ENCODE data around the gene KRT86. TPM values are rescaled to one million over a fixed set of nuclear protein-coding genes. Genes with fewer than 3 reads are reported as not detected.
A peak's percentile ranks its signal among the peaks of the same experiment; 100 is the strongest.
"Not testable (repeated sequence)": the region's sequence is repeated elsewhere in the genome, so short reads cannot be mapped to it uniquely, and the experiment has no call there.

KRT86 gene
- polyA plus RNA-seq, 1 donor, result 0.33 TPM

DNA sequence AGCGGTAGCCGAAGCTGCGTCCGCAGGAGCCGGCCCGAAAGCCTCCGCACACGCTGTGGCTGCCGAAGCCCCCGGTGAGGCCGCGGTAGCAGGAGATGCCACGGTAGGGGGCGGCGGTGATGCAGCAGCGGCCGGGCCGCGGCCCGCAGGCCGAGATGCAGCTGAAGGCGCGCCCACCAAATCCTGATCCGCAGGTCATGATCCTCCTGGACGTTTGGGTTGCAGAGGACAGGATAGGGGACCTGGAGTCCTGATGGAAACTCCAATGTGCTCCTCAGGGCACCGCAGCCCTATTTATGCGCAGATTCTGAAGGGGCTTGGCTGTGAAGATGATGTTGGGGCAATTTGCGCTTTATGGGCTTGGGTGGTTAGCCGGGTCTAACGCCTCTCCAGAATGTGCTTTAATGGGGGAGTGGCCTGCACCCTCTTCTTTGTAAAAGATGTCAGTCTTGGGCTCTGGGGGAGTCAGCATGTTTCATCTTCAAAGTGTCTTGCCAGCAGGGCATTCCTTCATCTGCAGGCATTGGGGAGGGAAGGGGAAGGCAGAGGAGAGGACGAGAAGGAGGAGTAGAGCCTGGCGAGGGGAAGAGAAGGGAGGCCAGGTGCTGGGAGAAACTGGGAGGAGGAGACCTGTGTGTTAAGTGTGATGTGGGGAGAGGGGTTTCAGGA, 17.0 kb downstream of the KRT86 start, which contains the start of gene KRT81:
TSS of gene KRT81 (minus strand) at position 268 of the 669 bp plus-strand sequence. CDS start at position 199, 69 bp downstream.
- DNase-seq (ENCODE audit: low read depth), result no peak

DNA sequence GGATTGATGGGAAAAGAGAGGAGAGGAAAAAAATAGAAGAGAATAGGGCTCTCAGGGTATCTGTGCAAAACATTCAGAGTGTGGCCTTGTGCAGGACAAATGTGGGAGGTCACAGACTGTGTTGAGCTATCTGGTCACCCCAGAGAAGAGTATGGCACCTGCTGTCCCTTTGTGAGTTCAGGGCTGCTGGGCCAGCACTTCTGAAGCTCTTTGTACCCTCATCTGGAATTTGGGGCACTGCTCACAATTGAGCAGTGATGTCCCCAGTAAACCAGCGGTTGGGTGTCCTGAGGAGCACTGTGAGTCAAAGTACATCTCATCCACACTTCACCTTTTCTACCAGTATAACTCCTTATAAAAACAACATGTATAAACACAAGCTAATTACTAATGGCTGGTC, 19.5 kb downstream of the KRT86 start:
- no peak for DNase-seq (ENCODE audit: low read depth)

DNA sequence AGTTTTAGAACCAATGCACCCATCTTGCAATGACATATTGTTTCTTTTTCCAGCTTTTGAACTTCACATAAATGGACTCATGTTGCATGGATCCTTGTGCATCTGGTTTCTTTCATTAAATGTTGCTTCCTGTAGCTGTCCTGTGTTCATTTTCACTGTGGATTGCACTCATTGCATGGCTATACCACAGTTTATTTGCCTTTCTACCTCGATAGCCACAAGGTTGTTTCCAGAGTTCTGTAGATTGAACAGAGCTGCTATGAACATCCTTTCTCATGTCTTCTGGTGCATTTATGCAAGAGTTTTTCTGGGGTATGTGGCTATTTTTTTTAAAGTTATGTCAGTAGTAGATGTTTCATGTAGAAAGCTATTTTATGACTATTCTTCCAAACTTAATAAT, 20.4 kb downstream of the KRT86 start:
- no peak for DNase-seq (ENCODE audit: low read depth)

DNA sequence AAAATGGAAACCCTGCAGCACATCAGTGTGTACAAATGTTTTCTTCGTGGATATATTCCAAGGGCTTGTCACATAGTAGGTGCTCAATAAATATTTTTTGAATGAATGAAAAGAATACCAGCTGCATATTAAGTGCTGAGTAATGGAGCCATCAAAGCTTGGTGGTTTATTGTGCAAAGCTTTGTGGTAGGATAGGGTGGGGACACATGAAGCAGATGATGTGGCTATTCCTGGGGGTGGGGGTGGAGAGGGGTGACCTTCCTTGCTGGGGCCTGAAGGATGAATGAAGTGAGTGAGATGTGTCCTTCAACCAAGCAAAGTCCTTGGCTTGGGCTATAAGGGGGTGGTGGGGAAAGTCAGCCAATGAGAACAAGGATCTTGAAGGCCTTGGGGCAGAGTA, 21.2 kb downstream of the KRT86 start:
- no peak for DNase-seq (ENCODE audit: low read depth)

DNA sequence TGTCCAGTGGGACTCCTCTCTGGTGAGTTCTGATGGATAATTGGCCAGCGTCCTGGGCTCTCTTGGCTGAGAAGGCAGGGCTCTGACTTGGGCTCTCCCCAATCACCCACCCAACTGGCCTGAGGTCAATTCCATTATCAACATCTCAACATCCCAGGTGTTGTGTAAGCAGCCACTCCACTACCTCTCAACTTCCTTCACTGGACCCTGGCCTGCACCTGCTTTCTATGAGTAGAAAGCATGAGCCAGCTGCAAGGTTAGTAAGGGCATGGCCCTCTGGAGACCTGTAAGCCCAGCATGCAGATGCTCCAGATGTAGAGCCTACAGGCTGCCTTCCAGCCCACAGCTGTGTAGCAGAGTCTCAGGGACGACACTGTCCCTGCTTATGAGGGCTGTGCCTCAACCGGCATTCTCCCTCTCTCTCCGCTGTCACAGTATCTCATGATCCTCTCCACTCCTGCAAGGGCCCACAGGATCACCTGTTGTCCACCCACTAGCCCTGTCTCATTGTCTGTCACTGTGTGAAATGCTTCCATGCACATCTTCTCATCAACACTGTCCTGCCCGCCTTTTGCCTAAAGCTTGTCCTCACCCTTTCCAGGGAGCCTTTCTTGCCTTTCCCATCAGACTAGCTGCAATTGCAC, 22.2 kb downstream of the KRT86 start:
- DNase-seq (ENCODE audit: low read depth), result no peak

DNA sequence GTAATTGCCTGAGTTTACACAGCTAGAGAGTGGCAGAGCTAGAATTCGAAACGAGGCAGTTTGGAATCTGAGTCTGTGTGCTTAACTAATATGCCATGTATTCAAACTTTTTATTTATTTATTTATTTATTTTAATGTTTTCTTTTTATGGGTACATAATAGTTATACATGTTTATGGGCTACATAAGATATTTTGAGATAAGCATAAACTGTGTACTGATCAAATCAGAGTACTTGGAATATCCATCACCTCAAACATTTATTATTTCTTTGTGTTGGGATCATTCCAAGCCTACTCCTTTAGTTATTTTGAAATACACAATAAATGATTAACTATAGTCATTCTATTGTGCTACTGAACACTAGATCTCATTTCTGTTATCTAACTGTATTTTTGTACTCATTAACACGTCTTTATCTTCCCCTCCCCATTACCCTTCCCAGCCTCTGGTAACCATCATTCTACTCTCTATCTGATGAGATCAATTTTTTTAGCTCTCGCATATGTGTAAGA, 24.3 kb downstream of the KRT86 start:
- no peak for DNase-seq (ENCODE audit: low read depth)

DNA sequence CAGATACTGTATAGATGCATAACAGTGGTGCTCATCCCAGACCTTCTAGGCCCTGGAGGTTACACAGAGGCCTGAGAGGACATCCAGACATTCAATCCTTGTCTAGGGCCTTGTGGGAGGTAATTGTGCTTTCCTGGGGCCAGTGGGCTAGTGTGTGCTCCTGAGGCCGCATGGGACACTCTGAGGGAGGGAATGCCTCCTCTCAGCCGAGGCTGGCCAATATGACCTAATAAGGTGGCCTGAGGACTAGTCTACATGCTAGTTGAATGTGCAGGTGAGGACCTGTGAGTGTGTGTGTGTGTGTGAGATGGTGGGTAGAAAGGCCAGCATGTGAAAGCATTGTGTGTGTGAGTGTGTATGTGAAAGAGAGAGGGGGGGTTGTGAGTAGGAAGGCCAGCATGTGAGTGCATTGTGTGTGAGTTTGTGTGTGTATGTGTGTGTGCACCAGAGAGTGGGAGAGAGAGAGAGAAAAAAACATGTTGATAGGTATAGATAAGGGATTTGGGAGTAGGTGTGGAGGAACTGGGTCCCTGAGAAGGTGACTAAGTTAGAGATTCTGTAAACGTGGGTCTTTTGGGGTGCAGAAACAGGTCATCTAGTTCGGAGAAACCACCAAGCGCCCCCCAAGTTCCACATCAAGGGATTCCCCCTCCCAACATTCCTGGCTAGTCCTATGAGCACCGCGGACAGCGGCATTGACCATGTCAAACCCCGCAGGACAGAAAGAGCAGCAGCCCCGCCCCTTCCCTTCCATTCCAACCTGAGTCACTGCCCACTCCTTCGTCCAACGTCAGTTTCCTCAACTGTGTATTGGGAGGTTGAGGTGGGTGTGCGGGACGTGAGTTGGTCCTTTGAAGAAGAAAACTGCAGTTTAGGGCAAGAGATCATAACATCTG, 26.6 kb downstream of the KRT86 start:
- no peak for DNase-seq (ENCODE audit: low read depth)

DNA sequence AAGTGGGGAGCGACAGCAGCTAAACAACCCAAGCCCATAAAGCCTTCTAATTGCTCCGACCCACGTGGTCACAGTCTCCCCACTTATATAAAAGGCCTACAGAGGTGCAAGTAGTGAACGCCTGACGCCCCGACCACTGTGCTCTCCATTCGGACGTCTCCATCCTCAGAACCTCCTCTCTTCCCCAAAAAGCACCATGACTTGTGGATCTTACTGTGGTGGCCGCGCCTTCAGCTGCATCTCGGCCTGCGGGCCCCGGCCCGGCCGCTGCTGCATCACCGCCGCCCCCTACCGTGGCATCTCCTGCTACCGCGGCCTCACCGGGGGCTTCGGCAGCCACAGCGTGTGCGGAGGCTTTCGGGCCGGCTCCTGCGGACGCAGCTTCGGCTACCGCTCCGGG, 27.3 kb downstream of the KRT86 start:
- DNase-seq (ENCODE audit: low read depth), result not testable (repeated sequence)

DNA sequence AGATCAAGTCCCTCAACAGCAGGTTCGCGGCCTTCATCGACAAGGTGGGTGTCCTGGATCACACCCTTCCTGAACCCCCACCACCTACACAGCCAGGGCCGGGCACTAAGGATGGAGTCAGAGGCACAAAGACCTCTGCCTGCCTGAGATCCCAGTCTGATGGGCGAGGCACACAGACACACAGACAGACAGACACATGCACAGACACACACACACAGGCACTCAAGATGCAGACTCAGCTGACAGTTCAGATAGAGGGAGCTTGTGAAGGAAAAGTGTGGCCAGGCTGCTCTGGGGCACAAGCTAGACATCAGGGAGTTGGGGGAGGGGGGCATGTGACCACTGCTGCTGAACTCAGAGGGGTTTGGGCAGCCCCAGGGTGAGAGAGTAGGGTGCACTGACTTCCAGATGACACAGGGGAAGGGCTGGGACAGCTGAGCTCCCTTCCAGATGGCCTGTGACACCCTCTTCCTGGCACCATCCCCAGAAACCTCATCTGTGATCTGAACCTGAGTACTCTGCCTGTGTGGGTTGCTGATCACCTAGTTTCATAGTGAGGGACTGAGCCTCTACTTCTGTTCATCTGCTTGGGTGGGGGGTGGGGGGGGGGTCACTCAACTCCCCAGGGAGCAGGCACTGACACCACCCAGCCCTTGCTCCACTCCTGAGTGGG, 27.9 kb downstream of the KRT86 start:
- not testable (repeated sequence) for DNase-seq (ENCODE audit: low read depth)

DNA sequence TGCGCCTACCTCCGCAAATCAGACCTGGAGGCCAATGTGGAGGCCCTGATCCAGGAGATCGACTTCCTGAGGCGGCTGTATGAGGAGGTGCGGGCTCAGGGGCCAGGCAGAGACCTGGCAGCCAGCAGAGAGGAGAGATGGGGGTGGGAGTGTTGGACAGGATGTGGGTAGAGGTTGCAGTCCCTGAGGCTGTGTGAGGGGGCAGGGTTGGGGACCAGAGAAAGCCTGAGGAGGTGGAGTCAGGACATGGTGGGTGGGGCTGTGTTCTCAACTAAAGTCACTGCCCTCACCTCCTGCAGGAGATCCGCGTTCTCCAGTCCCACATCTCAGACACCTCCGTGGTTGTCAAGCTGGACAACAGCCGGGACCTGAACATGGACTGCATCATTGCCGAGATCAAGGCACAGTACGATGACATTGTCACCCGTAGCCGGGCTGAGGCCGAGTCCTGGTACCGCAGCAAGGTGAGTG, 30.5 kb downstream of the KRT86 start:
- not testable (repeated sequence) for DNase-seq (ENCODE audit: low read depth)

DNA sequence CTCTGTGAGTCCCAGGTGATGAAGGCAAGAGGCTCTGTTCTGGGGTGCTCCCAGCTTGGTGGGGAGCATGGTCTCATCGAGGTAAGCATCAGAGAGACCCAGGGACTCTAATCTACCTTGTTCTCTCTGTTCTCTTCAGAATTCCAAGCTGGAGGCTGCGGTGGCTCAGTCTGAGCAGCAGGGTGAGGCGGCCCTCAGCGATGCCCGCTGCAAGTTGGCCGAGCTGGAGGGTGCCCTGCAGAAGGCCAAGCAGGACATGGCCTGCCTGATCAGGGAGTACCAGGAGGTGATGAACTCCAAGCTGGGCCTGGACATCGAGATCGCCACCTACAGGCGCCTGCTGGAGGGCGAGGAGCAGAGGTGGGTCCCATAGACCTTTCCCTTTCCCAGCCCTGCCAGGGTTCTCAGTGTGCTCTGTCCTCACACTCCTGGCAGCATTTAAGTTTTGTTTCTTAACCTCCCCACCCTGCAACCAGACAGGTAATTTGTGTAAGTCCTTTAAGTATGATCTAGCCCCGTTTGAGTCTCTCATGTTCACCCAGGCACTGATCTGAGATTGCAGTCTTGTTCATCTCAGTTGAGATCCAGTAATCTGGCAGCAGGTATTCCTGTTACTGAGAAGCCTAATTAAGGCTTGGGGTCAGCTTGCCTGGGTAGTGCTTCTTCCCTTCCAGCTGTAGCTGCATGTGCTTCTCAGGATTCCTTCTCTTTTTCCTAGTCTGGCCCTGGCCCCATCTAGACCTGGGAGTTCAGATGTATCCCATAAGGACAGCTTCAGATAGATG, 31.7 kb downstream of the KRT86 start:
- DNase-seq (ENCODE audit: low read depth), result no peak

DNA sequence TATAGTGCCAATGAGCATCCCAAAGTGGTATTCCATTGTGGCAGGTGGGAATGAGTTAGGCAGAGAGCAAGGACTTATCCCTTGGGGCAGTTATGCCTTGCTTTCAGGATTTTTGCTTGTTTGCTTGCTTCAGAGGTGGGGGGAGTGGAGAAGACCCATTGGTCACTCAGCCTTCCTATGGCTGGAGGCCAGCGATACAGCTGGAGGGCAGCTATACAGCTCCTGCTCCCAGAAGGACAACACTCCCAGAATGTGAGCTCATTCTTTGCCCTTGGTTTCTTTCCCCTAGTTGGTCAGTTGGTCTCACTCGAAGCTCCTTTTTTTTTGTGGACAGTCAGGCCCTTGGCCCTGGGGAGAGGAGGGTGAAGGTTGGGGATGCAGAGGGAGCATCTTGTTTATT, 32.3 kb downstream of the KRT86 start:
- no peak for DNase-seq (ENCODE audit: low read depth)

DNA sequence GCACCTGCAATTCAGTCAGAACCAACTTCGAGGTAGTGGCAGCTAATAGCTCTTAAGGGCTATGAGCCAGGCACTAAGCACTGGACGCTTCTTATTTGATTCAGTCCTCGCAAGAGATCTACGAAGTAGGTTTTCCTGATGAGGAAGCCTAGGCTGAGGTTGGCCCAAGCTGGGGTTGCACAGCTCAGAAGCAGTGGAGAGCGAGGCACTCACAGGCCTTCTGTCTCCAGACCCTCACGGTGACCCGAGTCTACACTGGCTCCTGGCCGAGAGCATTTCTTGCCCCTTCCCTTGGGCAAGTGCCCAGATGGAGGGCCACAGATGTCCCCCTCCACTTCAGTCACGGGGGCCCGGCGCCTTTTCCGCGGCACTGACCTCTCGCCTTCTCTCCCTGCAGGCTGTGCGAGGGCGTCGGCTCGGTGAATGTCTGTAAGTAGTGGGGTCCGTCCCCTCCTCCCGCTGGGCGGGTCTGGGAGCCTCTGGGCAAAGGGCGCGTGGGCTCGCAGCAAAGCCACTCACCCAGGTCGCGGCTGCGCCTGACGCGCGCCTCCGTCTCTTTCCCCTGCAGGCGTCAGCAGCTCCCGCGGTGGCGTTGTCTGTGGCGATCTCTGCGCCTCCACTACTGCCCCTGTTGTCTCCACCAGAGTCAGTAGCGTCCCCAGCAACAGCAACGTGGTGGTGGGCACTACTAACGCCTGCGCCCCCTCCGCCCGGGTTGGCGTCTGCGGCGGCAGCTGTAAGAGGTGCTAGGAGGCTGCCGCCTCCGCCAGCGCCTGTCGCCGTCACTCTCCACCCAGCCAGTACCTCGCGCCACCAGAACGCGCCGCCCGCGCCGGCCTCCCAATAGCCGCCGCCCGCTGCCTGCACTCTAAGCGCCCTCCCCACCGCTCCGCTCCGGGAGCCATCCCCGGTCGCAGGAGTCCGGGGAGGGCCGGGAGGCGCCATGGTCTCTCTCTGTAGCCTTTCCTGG, 33.7 kb downstream of the KRT86 start:
- DNase-seq (ENCODE audit: low read depth), result peak; percentile 9

DNA sequence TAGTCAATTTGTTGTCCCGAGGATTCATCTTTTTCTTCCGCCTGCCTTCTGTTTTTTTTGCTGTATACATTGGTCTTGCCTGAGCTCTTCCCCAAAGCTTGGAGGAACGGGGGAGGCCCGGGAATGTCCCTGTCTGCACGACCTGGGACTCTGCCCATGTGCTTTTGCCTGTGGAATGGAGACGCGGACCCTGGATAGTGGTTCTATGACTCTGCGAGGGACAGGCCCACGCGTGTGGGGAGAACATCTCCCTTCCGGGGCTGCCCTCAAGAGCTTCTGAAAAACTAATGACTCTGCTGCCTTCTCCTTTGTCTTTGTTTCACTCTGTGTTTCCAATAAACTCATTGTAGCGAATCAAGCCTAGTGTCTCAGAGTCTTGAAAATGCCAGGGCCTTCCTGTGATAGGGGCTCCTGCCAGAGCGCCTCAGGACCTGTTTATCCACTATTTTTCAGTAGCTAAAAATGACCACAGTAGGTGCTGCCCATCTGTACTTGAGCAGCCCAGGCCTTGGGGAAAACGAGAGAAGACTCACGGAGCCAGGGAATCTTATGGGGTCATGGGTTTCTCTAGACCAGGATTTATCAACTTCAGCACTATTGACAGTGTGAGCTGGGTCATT, 34.5 kb downstream of the KRT86 start:
- DNase-seq (ENCODE audit: low read depth), result no peak

DNA sequence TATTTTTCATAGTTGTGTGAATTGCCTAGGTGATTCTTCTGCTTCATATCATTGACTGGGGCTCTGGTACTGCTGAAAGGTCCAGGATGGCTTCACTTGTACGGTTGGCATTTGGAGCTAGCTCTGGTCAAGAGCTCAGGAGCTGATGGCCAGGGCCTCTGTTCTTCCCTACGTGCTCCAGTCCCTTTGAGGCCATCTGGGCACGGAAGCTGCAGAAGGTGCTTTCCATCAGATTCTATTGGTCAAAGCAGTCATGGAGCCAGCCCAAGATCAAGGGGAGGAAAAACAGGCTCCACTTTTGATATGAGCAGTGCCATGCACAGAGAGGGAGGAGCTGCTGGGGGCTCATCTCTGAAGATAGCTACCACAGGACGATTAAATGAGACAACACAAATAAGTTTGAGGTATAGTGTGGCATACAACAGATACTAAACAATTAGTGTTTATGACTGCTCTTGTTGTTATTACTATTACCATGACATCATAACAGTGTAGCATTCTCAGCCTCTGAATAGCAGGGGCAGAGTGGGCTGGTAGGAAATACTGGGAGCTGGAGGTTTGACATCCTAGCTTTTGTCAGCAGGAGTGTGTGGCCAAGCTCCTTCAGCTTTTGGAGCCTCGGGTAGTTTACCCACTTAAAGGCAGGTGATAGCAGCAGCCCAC, 36.3 kb downstream of the KRT86 start:
- no peak for DNase-seq (ENCODE audit: low read depth)

DNA sequence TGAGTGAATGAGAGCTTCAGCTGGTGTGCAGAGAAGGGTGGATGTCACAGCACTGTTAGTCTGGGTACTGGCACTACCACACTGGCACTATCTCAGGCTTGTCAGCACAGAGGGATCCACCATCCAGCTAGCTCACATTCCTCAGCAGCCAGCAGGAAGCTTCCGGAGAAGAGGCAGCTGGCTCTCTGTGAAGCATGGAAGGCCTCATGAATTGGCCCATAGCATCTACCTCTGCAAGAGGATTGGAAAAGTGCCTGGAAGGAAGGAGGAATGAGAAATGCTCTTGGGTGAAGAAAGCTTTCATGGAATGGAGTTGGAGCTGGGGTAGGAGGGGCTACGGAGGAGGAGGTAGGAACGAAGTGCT, 36.8 kb downstream of the KRT86 start:
- no peak for DNase-seq (ENCODE audit: low read depth)

DNA sequence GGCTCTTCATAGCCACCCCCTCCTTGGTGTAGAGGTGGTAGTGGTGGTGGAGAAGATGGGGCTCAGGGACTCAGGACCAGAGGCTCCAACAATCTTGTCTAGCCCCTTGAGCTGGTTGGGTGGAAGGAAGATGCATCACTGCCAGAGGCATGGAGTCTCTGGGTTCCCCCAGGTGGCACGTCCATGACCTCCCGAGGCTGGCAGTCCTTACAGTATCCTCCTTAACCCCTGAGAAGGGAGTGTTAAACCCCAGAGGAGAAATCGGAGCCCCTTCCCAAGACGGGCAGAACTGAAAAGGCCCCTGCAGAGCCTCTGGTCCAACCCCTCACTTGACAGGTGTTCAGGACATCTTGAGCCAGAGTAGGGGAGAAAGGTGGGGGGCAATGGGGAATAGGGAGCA, 37.6 kb downstream of the KRT86 start:
- no peak for DNase-seq (ENCODE audit: low read depth)

DNA sequence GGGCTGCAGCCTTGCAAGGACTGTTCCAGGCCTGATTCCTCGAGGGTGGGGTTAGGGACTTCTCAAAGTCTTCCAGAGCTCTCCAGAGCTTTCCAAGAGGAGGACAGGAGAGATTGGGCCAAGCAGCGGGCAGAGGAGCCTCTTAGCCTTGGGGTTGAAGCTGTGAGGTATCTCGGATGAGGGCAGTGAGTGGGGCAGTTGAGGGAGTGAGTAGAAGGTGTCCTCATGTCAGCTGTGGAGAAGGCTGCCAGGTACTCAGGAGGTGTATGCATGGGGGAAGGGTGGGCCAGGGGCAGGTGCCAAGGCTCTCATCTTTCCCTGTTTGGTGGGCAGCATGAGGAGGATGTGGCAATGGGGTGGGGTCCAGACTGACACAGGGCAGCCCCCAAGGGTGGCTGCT, 39.0 kb downstream of the KRT86 start:
- DNase-seq (ENCODE audit: low read depth), result no peak

DNA sequence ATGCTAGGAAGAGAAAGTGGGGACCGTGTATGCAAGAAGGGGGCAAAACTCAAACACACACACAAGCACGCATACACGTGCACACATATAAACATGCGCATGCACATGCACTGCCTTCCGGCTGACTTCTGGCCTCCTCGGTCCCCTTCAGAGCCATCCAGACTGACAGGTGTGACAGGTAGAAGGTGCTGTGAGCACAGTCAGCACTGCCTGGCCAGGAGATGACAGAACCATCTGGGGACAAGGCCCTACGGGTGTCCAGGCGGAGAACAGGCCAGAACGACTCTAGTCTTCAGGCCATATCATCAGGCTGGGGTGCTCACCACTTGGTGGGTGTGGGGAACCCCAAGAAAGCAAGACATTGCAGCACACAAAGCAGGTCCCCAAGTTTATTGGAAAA, 39.5 kb downstream of the KRT86 start:
- DNase-seq (ENCODE audit: low read depth), result no peak
